ENCODE measurements around the gene MARF1.
"Not testable (repeated sequence)": the region's sequence is repeated elsewhere in the genome, so short reads cannot be mapped to it uniquely, and the experiment has no call there.

The MARF1 gene

GRCh38 chr16:15597822-15598647 is 44.9 kb downstream of the MARF1 start:
- no peak for DNase-seq (ENCODE audit: low read depth)

GRCh38 chr16:15597135-15597534 is 45.8 kb downstream of the MARF1 start:
- DNase-seq (ENCODE audit: low read depth) = no peak

GRCh38 chr16:15594711-15595320 is 48.1 kb downstream of the MARF1 start:
- no peak for DNase-seq (ENCODE audit: low read depth)

GRCh38 chr16:15593235-15593634 is 49.7 kb downstream of the MARF1 start:
- DNase-seq (ENCODE audit: low read depth) = no peak

- DNase-seq (ENCODE audit: low read depth) = no peak
These were observed 50.6 kb downstream of the MARF1 start for GRCh38 chr16:15592324-15592723.

- DNase-seq (ENCODE audit: low read depth) = no peak
These were observed 55.7 kb downstream of the MARF1 start for GRCh38 chr16:15587152-15587825.

GRCh38 chr16:15586716-15587115 is 56.2 kb downstream of the MARF1 start:
- DNase-seq (ENCODE audit: low read depth) = no peak

GRCh38 chr16:15585956-15586355 is 57.0 kb downstream of the MARF1 start:
- DNase-seq (ENCODE audit: low read depth) = no peak

GRCh38 chr16:15583526-15583925 is 59.4 kb downstream of the MARF1 start:
- DNase-seq (ENCODE audit: low read depth) = no peak

GRCh38 chr16:15581127-15581815 is 61.7 kb downstream of the MARF1 start:
- no peak for DNase-seq (ENCODE audit: low read depth)

- DNase-seq (ENCODE audit: low read depth) = no peak
These were observed 64.1 kb downstream of the MARF1 start for GRCh38 chr16:15578824-15579223.

- DNase-seq (ENCODE audit: low read depth) = no peak
These were observed 65.7 kb downstream of the MARF1 start for GRCh38 chr16:15576960-15577958.

GRCh38 chr16:15575293-15576049 is 67.5 kb downstream of the MARF1 start:
- no peak for DNase-seq (ENCODE audit: low read depth)

- DNase-seq (ENCODE audit: low read depth) = no peak
These were observed 68.4 kb downstream of the MARF1 start for GRCh38 chr16:15574614-15574948.

GRCh38 chr16:15573896-15574613 is 68.9 kb downstream of the MARF1 start:
- DNase-seq (ENCODE audit: low read depth) = not testable (repeated sequence)

- no peak for DNase-seq (ENCODE audit: low read depth)
These were observed 69.6 kb downstream of the MARF1 start for GRCh38 chr16:15573274-15573895.

GRCh38 chr16:15572329-15573001 is 70.5 kb downstream of the MARF1 start:
- no peak for DNase-seq (ENCODE audit: low read depth)

- no peak for DNase-seq (ENCODE audit: low read depth)
These were observed 71.4 kb downstream of the MARF1 start for GRCh38 chr16:15571557-15571956.

GRCh38 chr16:15570666-15571065 is 72.3 kb downstream of the MARF1 start:
- not testable (repeated sequence) for DNase-seq (ENCODE audit: low read depth)

Measured in stimulated activated CD8-positive, alpha-beta memory T cell treated with anti-CD3 and anti-CD28 coated beads, Interleukin-15, amount 100 ng/mL, for 24 hours (primary cell).